ENCODE measurements around the gene BTNL3.

Gene BTNL3

DNA sequence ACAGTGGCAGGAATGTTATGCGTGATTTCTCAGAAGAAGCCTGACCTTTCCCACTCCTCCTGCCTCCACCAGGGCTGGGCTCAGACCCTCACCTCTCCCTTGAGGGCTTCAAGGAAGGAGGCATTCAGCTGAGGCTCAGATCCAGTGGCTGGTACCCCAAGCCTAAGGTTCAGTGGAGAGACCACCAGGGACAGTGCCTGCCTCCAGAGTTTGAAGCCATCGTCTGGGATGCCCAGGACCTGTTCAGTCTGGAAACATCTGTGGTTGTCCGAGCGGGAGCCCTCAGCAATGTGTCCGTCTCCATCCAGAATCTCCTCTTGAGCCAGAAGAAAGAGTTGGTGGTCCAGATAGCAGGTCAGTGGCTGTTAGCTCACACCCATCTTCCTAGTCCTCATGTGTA, 61.4 kb downstream of the BTNL3 start:
- no peak for DNase-seq

DNA sequence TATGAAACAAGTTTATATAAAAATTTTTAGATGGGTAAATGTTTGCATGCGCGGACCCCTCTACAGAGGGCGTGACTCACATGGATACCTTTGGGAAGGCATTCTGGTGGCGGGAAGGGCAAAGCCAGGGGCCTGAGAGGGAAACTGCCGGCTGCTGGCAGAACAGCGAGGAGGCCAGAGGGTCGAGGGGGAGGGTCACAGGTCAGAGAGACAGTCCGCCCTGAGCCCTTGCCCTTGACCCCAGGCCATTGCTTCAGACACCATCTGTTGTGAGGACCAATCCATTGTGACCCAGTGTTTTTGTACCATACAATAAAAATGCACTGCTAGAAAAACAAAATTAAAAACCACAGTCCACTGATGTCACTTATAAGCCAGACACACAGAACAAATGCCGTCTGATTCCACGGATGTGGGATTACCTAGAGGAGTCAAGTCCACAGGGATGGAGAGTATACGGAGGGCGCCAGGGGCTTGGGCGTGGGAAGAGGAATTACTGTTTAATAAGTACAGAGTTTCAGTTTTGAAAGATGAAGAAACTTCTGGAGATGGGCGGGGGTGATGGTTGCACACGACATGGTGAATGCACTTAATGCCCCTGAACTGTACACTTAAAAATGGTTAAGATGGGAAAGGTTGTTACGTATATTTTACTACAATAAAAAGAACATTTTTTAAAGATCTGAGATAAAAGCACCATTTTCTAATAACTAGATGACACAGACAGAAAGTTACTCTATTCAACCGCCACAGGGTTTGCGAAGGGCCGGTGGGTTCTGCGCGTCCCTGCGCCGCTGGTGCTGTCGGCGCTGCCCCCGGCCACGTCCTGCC, 63.4 kb downstream of the BTNL3 start:
- DNase-seq, result no peak

DNA sequence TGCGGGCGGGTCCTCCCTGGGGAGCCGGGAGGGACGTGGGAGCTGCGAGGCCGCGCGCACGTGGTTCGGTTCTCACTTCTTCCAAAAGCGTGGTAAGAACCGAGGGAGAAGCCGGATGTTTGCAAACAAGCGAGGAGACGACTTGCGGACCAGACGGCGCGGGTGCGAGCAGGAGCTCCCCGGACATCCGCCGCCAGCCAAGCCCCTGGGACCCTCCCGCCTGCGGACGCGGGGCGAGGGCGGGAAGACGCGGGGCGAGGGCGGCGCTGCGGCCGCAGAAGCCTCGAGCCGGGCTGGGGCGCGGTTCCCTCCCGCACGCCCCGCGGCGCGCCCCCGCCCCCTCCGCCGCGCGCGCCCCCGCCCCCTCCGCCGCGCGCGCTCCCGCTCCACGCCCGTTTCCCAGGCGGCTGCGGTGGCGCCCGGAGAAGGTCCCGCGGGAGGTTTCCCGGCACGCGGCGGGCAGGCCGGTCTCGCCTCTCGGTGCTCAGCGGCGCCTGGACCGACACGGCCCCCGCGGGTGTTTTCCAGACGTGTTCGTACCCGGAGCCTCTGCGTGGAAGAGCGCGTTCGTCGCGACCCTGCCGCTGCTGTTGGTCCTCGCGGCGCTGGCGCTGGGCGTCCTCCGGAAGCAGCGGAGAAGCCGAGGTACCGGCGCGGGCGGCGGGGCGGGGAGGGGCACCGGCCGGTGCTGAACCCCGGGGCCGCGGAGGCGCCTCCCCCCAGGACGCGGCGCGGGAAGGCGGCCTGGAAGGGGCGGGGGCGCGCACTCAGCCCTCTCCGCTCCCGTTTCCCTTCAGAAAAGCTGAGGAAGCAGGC, 64.2 kb downstream of the BTNL3 start:
- peak; percentile 39 for DNase-seq

DNA sequence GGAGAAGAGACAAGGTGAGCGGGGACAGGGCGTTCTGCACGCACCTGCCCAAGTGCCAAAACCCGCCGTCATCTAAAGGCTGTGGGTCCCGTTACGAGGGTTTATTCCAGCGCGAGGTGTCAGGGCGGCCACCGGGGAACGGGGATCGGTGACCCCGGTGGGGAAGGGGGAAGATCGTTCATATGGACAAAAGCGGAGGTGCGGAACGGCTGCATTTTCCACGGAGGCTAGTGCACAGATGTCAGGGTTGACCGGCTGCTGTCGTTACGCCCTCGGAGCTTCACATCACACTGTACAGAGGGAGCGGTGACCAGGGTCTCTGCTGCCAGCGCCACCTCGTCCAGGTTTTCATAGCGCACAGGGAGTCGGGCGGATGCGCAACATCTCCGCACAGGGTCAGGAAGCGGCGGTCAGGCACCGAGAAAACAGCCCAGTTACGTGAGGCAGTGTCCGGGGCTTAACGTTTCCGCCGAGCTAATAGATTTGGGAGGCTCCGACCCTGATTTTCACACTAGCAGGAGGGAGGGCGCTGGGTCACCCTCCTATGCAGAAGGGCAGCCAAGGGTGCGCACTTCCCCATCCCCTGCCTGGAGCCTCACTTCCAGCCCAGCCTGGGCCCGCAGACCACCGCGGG, 65.0 kb downstream of the BTNL3 start:
- DNase-seq, result no peak

DNA sequence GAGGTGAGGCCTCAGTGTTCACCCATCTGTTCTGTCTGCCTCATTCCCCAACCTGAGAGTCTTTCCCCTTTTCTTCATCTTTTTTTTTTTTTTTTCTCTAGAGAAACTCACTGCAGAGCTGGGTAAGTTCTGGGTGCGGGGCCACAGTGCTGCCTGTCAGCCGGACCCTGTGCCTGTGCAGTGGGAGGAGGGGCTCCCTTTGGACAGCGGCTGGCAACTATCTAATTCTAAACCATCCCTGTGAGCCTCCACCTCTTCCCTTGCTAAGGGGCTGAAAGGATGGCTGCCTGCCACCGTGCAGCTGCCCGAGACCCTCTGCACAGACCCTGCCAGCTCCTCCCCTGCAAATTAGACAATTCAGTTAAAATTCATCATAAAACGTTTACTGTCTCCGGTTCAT, 65.5 kb downstream of the BTNL3 start:
- DNase-seq, result no peak

DNA sequence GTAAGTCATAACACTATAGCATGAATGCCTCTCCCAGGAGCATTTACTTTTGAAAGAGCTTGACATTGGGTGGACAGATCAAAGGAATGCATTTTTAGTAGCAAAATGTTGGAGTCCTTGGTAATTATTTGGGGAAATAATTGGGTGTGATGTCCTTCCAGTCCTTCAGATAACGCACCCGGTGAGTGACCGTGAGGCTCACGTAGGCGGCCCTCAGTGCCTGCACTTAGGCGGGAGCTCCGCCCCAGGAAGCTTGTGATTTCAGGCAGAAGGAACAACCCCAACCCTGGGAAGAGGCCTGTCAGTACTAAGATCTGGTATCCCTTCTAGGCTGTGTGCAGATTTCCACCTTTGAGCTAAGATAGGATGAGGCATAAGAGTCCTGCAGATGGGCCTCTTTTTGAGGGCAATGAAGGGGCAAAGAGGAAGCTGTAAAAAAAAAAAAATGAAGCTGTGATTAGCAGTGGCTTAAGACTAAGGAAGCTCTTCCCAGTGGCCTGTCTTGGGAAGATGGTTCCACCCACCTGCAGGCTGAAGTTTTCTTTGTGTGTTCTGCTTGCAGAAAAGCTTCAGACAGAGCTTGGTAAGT, 66.3 kb downstream of the BTNL3 start:
- no peak for DNase-seq
